Measurements from ENCODE around the gene SLC2A11.

DNA sequence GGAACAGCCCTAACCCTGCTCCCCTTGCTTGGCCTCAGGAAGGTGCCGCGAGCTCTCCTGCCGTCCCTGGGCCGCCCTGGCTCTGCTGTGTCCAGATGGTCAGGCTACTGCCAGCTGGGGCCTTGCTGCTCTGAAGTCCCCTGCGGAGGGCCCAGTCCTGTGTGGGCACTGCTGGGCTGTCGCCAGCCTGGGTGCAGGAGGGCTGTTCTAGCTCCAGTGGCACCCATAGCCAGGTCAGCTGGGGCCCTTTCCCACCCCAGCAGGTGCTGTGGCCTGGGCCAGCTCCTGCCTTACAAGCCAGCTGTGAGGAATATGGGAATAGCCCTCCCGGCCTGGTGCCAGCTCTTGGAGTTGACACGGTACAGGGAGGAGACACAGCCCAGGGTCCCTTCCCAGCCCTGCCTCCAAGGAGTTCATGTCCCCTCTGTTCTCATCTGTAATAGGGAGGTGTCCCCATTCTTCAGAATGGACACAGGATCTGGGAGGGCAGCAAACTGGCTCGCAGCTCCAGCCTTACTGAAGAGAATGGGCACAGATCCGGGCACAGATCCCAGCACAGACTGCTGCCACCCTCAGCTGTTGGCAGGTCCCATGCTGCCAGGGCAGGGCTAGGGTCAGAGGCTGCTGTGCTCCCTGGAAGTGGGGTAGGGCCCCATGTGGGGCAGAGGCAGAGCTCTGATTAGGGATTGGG lies 22.7 kb upstream of the SLC2A11 start:
- TF ChIP-seq RAD21 (conservative IDR thresholded peaks at IDR 0.05) = no peak
- no peak for TF ChIP-seq POLR2AphosphoS5 (IDR thresholded peaks at IDR 0.05)
- TF ChIP-seq CTCF (IDR thresholded peaks at IDR 0.05; ENCODE audit: poor library complexity, severe bottlenecking) = no peak
- TF ChIP-seq EP300 (conservative IDR thresholded peaks at IDR 0.05; ENCODE audit: poor library complexity, severe bottlenecking) = no peak
